AG09309 (cell line): ENCODE data around the gene IDH3A.
A peak's percentile ranks its signal among the peaks of the same experiment; 100 is the strongest.

ENCODE experiments used
- DNase-seq: peaks from one replicate; pipeline ENCODE4 v3.0.0-alpha.2; 2010; ENCODE audit warnings: low read depth
- H3K4me3 ChIP-seq: 2 replicates; pipeline ENCODE4 v1.5.1; 2011; ENCODE audit warnings: mild to moderate bottlenecking, low read depth, low read length, moderate library complexity; ENCODE audit not compliant: control insufficient read depth
- CTCF ChIP-seq: IDR thresholded peaks from 2 replicates; pipeline ENCODE4 v1.5.1; 2011; ENCODE audit warnings: mild to moderate bottlenecking, low read depth, low read length, inconsistent platforms; ENCODE audit not compliant: insufficient read depth, control insufficient read depth; ENCODE audit errors: missing control alignments

The IDH3A gene

DNA sequence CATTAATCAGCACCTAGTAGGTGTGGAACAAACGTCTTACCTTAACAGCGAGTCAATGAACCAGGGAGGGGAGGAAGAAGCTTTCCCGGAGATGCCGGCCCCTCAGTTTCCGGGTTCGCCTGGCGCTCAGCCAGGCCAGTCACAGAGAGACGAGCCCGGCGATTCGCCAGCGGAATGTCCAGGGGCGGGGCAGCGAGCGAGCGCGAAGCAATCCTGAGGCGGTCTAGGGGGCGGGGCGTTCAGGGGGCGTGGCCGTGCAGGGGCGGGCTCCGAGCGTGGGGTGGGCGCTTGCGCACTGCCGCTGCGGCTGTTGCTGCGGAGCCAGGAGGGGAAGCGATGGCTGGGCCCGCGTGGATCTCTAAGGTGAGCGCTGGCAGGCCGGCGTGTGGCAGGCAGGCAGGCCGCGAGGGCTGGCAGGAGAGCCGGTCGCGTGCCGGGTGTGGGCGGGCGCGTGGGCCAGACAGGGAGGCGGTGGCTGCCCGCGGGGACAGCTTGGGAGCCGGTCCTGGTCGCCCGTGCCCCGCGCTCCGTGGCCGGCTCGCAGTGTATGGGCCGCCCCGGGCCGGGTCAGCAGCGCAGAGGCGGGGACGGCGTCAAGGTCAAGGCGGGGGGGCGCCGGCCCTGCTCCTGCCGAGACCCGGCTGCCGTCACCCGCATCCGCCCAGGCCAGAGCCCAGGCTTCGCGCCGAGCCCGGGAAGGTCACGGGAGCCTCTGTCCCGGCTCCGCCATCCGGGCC lies at the start of gene IDH3A:
IDH3A (plus strand) TSS at position 295 of the 737 bp plus-strand sequence; CDS start at position 337, 42 bp downstream.
- no peak for TF ChIP-seq CTCF
- peak within 1 kb of the TSS; percentile 73 for H3K4me3 ChIP-seq
- peak; percentile 68 for DNase-seq

GRCh38 chr15:78100886-78101285 lies 48.3 kb upstream of the IDH3A start:
- no peak for TF ChIP-seq CTCF
- DNase-seq, result no peak
- H3K4me3 ChIP-seq, result no peak overlapping the region

GRCh38 chr15:78101423-78102105 lies 47.6 kb upstream of the IDH3A start:
- no peak overlapping the region for H3K4me3 ChIP-seq
- no peak for DNase-seq
- TF ChIP-seq CTCF, result no peak

GRCh38 chr15:78102211-78102610 lies 47.0 kb upstream of the IDH3A start:
- no peak overlapping the region for H3K4me3 ChIP-seq
- no peak for DNase-seq
- no peak for TF ChIP-seq CTCF

- no peak for TF ChIP-seq CTCF
- H3K4me3 ChIP-seq, result no peak overlapping the region
- no peak for DNase-seq
Measured at GRCh38 chr15:78102741-78103140, 46.4 kb upstream of the IDH3A start.

GRCh38 chr15:78103406-78104118 lies 45.6 kb upstream of the IDH3A start:
- TF ChIP-seq CTCF, result no peak
- H3K4me3 ChIP-seq, result no peak overlapping the region
- no peak for DNase-seq
